Endodermal cell (in vitro differentiated cells): Measurements from ENCODE around the gene GBGT1. TPM values are rescaled to one million over a fixed set of nuclear protein-coding genes. Genes with fewer than 3 reads are reported as not detected.
A peak's percentile ranks its signal among the peaks of the same experiment; 100 is the strongest.

Experiments used
- DNase-seq: peaks from one replicate; pipeline ENCODE4 v3.0.0-alpha.2; 2017
- H3K27ac ChIP-seq: 2 replicates; pipeline ENCODE4 v1.5.1; 2013; ENCODE audit warnings: mild to moderate bottlenecking, low read depth, low read length, moderate library complexity
- H3K27me3 ChIP-seq: 2 replicates; pipeline ENCODE4 v1.6.1; 2013; ENCODE audit warnings: mild to moderate bottlenecking, low read length, moderate library complexity; ENCODE audit not compliant: insufficient read depth, control insufficient read depth, poor library complexity, severe bottlenecking
- H3K36me3 ChIP-seq: 2 replicates; pipeline ENCODE4 v1.7.0; 2013; ENCODE audit warnings: mild to moderate bottlenecking, low read length, moderate library complexity; ENCODE audit not compliant: control insufficient read depth, insufficient read depth
- H3K4me1 ChIP-seq: one replicate; pipeline ENCODE4 v1.7.0; 2013; ENCODE audit warnings: low read length; ENCODE audit not compliant: control insufficient read depth, insufficient read depth
- H3K4me3 ChIP-seq: 2 replicates; pipeline ENCODE4 v1.5.1; 2013; ENCODE audit warnings: mild to moderate bottlenecking, low read length, moderate library complexity
- H3K9ac ChIP-seq: 2 replicates; pipeline ENCODE4 v1.6.1; 2013; ENCODE audit warnings: mild to moderate bottlenecking, low read length, moderate library complexity; ENCODE audit not compliant: poor library complexity, severe bottlenecking; ENCODE audit errors: extremely low read depth
- H3K9me3 ChIP-seq: 2 replicates; pipeline ENCODE4 v1.6.1; 2013; ENCODE audit warnings: mild to moderate bottlenecking, low read length, moderate library complexity; ENCODE audit not compliant: control insufficient read depth
- H3K27ac Mint-ChIP-seq: 2 replicates; pipeline ENCODE4 v1.8.0; 2020; ENCODE audit warnings: mixed read lengths
- H3K27me3 Mint-ChIP-seq: 2 replicates; pipeline ENCODE4 v1.8.0; 2021; ENCODE audit warnings: mild to moderate bottlenecking, mixed read lengths; ENCODE audit not compliant: insufficient read depth
- H3K36me3 Mint-ChIP-seq: 2 replicates; pipeline ENCODE4 v1.8.0; 2020; ENCODE audit warnings: low read depth, mixed read lengths
- H3K4me1 Mint-ChIP-seq: 2 replicates; pipeline ENCODE4 v1.8.0; 2020; ENCODE audit warnings: mixed read lengths
- H3K4me3 Mint-ChIP-seq: 2 replicates; pipeline ENCODE4 v1.8.0; 2020; ENCODE audit warnings: mild to moderate bottlenecking, moderate library complexity, mixed read lengths
- H3K9me3 Mint-ChIP-seq: 2 replicates; pipeline ENCODE4 v1.8.0; 2020; ENCODE audit warnings: mild to moderate bottlenecking, mixed read lengths
- WGBS, 2 experiments: methylation state at CpG; one replicate each; pipeline versions ENCODE4 v1.1.5 to v1.1.7; 2013; ENCODE audit warnings: missing lambda C conversion rate in 2 of 2, mixed read lengths in 1 of 2; ENCODE audit not compliant: insufficient coverage in 1 of 2, insufficient read length in 1 of 2; 5-methylcytosine and 5-hydroxymethylcytosine counted together
- total RNA-seq, 2 donors: library from RNA; stranded (reverse); fragmentation: NEBNext Ultra II Directional in 1 of 2; extraction: Animal tissue kit (Norgen Biotek cat#: 25700) in 1 of 2; gene quantifications; 2 replicates in 1 of 2; 3 replicates in 1 of 2; pipeline ENCODE4 v1.2.1, GENCODE V29; 2021
- TF ChIP-seq, protein P1 (sequence below): fragments of 200-600 bp; sonication (generic); conservative IDR thresholded peaks from 2 replicates; pipeline ENCODE4 v1.5.0; 2021; ENCODE audit warnings: antibody characterized with exemption, mild to moderate bottlenecking

The GBGT1 gene
- total RNA-seq, 2 donors from 2014 or later = 28.2 to 29.1 TPM

DNA sequence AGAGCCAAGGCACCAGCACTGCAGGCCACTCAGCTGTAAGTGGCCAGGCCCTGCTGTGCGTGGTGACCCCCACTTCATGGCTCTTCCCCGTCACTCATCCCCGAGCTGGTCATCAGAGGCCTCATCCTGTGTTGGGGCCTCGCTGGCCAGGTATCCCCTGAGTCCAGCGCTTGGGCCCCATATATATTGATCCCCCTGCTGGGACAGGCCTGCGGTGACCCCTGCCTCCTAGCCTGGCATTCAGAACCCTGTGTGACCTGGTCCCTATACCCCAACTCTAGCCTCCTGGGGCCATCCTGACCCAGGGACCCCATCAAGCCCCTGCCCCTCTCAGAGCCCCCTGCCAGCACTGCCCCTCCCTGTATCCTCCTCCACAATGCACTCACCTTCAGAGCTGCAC lies 12.7 kb downstream of the GBGT1 start:
- Histone ChIP-seq H3K36me3 (peaks cover 12% of the 10 kb centered on the region), H3K4me1 (no peaks in the 10 kb centered on the region), H3K9ac (no peak overlapping the region), H3K27me3 (no peaks in the 10 kb centered on the region), H3K27ac (no peak overlapping the region), H3K4me3 (no peak overlapping the region), H3K9me3 (no peaks in the 10 kb centered on the region)
- no peak overlapping the region for H3K27ac Mint-ChIP-seq
- H3K9me3 Mint-ChIP-seq = no peaks in the 10 kb centered on the region
- 93% methylated on average over 6 of the region's 6 CpGs; no CpG with 5 or more reads in 1 of the 2 experiments for WGBS, 2 experiments
- peaks cover 14% of the 10 kb centered on the region for H3K4me1 Mint-ChIP-seq
- H3K36me3 Mint-ChIP-seq = peaks cover 15% of the 10 kb centered on the region
- no peak overlapping the region for H3K4me3 Mint-ChIP-seq
- H3K27me3 Mint-ChIP-seq = no peaks in the 10 kb centered on the region
- TF ChIP-seq, protein P1, sequence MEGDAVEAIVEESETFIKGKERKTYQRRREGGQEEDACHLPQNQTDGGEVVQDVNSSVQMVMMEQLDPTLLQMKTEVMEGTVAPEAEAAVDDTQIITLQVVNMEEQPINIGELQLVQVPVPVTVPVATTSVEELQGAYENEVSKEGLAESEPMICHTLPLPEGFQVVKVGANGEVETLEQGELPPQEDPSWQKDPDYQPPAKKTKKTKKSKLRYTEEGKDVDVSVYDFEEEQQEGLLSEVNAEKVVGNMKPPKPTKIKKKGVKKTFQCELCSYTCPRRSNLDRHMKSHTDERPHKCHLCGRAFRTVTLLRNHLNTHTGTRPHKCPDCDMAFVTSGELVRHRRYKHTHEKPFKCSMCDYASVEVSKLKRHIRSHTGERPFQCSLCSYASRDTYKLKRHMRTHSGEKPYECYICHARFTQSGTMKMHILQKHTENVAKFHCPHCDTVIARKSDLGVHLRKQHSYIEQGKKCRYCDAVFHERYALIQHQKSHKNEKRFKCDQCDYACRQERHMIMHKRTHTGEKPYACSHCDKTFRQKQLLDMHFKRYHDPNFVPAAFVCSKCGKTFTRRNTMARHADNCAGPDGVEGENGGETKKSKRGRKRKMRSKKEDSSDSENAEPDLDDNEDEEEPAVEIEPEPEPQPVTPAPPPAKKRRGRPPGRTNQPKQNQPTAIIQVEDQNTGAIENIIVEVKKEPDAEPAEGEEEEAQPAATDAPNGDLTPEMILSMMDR = no peak
- no peak for DNase-seq

DNA sequence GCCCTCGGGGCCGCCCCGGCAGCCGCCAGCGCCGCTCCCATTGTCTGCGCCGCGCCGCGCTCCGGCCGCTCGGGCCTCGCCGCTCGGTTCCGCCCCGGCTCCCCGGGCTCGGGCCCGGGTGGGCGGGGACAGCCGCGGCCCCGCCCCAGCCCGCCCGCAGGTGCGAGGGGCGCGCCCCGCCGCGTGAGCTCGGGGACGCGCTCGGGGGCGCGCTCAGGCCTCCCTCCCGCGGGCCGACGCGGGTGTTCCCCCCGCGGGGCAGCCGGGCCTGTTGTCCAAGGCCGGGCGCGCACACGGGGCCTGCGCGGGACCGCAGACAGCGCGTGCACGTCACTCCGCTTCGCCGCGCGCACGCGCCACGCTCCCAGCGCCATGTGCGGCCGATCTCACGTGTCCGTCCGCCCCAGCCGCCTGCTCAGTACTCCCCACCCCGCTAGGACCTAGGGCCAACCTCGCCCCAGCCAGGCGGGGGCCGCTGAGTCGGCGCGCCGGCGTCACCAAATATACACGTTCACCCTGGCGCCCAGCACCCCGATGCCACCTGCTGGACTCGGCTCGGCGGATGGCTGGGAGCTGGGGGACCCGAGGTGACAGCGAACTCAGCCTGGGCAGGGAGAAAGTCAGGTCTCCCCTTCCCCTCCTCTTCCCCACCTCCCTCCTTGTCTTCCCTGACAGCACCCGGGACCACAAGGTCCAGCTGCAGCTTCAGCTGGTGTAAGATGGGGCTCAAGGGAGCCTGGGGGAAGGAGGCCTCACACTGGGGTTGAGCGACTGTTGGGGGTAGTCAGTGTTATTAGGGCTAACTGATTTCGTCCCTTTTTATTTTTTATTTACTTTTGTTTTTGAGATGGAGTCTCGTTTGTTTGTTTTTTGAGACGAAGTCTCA lies 14.3 kb downstream of the GBGT1 start:
- Mint-ChIP-seq H3K36me3 (peaks cover 6% of the 10 kb centered on the region), H3K9me3 (no peaks in the 10 kb centered on the region), H3K4me3 (peak overlapping the region; percentile 55), H3K27me3 (no peaks in the 10 kb centered on the region), H3K27ac (peak overlapping the region; percentile 52), H3K4me1 (peaks cover 17% of the 10 kb centered on the region)
- Histone ChIP-seq H3K36me3 (peaks cover 5% of the 10 kb centered on the region), H3K4me1 (peaks cover 3% of the 10 kb centered on the region), H3K27ac (peak overlapping the region; percentile 64), H3K27me3 (no peaks in the 10 kb centered on the region), H3K4me3 (peak overlapping the region; percentile 77), H3K9me3 (no peaks in the 10 kb centered on the region), H3K9ac (peak overlapping the region; percentile 80)
- TF ChIP-seq, protein P1 = peak; percentile 51
- DNase-seq = peak; percentile 93
- WGBS, 2 experiments = 3% methylated on average over 51 to 93 of the region's 95 CpGs

DNA sequence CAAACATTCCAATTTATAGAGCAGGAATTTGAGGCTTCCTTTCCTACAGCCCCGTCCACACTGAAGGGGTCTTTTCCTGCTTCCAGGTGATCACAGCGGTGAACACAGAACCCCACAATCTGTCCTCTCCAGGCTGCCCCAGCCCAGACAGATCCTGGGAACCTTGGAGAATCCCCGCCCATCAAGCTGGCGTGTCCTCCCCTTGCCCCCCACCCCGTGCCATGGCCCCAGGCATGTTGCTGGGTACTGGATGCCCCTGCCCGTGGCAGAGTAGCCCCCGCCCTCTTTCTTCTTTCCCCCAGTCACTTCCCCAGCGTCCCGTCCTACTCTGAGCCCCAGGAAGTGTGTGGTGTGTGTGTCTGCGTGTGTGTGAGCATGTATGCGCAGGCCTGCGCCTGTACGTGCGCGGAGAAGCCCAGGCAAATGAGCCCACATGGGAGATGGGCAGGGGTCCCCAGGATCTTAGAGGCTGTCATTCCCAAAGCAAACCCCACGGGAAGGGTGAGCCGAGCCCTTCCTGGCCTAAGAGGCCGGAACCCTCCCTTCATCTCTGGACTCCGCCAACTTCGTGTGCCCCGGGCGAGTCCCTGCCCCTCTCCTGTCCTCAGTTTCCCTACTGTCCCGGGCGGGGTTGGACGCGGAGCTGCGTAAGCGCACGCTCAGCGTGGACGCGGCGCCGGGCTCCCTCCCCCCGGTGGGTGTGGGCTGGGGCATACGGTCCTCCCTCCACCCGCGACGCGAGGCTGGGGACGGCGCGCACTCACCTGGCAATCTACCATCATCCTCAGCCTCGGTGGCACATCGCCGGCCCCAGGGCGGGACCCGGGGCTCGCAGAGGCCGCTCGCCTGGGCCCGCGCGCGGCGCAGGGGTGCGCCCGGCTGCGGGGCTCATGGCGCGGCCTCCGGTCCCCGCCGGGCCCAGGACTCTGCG lies 15.2 kb downstream of the GBGT1 start:
- peaks cover 23% of the 10 kb centered on the region for H3K4me1 Mint-ChIP-seq
- peak overlapping the region; percentile 79 for H3K27ac ChIP-seq
- H3K9ac ChIP-seq = peak overlapping the region; percentile 80
- H3K27me3 ChIP-seq = no peaks in the 10 kb centered on the region
- H3K36me3 ChIP-seq = peaks cover 5% of the 10 kb centered on the region
- H3K4me3 ChIP-seq = peak overlapping the region; percentile 88
- DNase-seq = peak; percentile 68
- peaks cover 1% of the 10 kb centered on the region for H3K36me3 Mint-ChIP-seq
- TF ChIP-seq, protein P1 = no peak
- peak overlapping the region; percentile 75 for H3K4me3 Mint-ChIP-seq
- 5 to 8% methylated on average over 11 to 63 of the region's 65 CpGs for WGBS, 2 experiments
- no peaks in the 10 kb centered on the region for H3K27me3 Mint-ChIP-seq
- H3K9me3 Mint-ChIP-seq = no peaks in the 10 kb centered on the region
- peaks cover 9% of the 10 kb centered on the region for H3K4me1 ChIP-seq
- no peaks in the 10 kb centered on the region for H3K9me3 ChIP-seq
- H3K27ac Mint-ChIP-seq = peak overlapping the region; percentile 75
